8988T (cell line): Measurements from ENCODE around the gene SYPL1.
A peak's percentile ranks its signal among the peaks of the same experiment; 100 is the strongest.

Experiments used
- DNase-seq: peaks from one replicate; pipeline ENCODE4 v3.0.0; 2011

Gene SYPL1

GRCh38 chr7:106121189-106121810 lies 9.2 kb upstream of the SYPL1 start:
- no peak for DNase-seq

DNA sequence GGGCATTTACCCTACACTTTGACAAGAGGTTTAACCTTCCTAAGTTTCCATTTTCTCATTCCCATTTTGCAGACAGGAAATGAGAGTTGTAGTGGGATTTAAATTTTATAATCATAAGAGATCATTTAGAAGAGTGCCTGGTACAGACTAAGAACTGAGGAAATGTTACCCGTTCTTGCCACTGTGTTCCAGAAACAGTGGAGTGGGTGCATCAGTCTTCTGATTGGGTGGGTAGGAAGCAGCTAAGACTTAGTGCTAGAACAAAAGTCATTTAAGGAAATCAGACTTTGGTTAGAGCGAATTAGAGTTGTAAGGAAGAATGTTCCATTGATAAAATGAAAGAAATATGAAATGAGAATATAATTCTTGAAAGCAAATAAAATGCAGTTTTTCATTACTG lies 8.4 kb upstream of the SYPL1 start:
- DNase-seq, result no peak

GRCh38 chr7:106119719-106120118 lies 7.6 kb upstream of the SYPL1 start:
- DNase-seq, result no peak

GRCh38 chr7:106117786-106118544 lies 5.9 kb upstream of the SYPL1 start:
- DNase-seq, result no peak

DNA sequence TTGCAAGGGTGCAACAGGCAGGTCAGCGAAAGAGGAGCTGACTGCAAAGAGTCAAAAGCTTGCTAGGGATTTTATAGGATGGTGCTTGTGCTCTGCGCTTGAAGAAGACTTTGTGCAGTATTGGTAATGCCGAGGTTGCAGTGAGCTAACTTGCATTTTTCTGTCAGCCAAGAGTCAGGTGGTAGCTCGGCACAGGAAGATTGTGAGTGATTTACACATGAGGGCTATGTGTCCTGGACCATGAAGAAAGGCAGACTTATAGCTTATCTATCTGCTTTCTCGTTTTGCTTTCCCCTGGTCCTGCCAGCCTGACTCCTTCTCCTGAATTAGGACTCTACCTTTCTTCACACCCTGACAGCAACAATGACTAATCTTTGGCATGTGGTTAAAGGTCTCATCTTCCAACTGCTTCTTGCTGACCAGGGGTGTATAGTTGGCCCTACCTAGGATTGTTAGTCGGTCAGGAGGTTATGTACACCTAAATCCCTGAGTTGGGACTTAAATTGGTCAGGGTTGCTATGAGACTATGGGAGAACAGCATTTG lies 4.1 kb upstream of the SYPL1 start:
- DNase-seq, result no peak

GRCh38 chr7:106114716-106115383 lies 2.7 kb upstream of the SYPL1 start:
- DNase-seq, result no peak

DNA sequence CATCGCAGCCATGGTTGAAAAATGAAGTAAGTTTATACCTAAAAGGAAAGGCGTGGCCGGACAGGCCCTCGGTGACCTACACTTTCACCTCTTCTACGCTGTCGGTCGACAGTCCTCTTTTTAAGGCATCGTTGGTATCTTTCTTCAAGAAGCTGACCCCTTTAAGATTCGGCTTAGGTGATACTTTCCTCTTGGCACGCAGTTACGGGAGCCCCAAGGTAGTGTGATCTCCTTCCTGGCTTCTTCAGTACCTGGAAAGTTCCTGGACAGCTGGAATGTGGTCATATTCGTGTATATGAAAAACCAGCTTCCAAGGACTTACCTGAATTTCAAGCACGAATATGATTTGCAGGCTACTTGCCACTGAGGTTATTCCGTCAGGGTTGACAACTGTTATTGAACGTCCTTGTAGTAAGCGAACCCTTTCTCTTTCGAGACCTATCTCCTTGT lies 885 bp upstream of the SYPL1 start:
- DNase-seq, result no peak

GRCh38 chr7:106111655-106112117 lies 426 bp downstream of the SYPL1 start:
- peak; percentile 17 for DNase-seq

- DNase-seq, result no peak
These were observed 1.0 kb downstream of the SYPL1 start for GRCh38 chr7:106110885-106111654.

- no peak for DNase-seq
These were observed 1.9 kb downstream of the SYPL1 start for GRCh38 chr7:106110238-106110560.

- DNase-seq, result no peak
These were observed 2.4 kb downstream of the SYPL1 start for GRCh38 chr7:106109521-106110237.

DNA sequence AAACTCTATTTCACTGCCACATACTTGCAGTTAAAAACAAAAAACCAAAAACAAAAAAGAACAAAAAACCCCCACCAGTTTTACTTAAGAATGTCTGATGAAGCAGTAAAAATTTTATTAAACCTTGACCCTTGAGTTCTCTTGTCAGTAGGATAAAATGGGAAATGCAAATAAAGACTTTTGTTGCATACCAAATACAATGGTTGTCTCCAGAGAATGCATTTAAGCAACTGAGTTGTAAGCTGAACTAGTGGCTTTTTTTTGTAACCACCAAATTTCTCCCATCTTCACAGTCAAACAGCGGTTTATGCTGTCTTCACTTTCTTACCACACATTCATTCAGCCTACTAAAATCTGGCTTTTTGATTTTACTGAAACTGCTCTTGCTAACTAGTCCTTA lies 3.1 kb downstream of the SYPL1 start:
- no peak for DNase-seq

- no peak for DNase-seq
These were observed 7.3 kb downstream of the SYPL1 start for GRCh38 chr7:106104721-106105260.

DNA sequence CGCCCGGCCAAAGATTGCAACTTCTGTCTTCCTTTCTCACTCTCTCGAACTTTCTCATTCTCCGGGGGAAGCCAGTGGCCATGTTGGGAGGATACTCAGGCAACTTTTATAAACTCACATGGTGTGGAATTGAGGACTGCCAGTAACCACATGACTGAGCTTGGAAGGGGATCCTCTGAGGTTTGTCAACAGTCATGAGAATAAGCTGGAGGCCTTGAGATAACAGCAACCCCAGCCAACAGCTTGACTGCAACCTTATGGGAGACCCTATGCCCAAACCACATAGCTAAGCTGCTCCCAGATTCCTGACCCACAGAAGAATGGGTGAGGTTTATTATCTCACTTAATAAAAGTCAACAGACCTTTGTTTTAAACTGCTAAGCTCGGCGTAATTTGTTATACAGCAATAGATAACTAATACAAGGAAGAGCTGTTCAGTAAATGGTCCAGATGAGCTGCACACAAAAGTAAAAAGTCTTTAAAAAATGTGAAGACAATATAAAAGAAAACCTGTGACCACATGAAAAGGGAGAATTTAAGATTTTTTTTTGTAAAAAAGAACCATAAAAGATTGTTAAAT lies 9.6 kb downstream of the SYPL1 start:
- no peak for DNase-seq

GRCh38 chr7:106101726-106102125 lies 10.4 kb downstream of the SYPL1 start:
- DNase-seq, result no peak

DNA sequence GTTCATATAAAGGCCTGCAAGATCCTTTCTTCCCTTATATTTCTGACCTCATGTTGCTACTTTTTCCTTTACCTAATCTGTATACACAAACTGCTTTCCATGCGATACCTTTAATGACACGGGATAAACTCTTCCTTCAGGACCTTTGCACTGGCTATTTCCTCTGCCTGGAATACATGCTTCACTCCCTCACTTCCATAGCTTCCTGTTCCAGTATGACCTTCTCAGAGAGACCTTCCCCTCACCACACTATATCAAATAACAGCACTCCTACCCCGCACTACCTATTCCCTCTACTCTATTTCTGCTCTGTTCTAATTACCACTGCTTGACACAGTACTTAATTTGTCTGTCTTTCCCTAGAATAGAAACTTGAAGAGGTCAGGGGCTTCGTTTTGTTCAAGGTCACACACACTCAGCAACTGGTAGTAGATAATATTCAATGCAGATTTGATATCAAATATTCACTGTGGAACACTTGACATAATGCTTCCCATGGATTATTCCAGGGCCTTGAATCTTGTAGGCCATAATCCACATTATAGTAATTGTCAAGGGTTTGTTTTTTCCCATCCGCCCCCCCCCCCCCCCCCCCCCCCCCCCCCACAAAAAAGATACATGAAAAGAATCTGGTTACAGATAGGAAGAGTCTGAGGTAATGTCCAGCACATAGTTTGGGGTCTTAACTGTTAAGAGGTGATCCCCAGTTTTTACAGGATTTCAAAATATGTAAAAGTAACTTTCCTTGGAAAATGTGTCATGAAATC lies 11.1 kb downstream of the SYPL1 start:
- DNase-seq, result no peak

DNA sequence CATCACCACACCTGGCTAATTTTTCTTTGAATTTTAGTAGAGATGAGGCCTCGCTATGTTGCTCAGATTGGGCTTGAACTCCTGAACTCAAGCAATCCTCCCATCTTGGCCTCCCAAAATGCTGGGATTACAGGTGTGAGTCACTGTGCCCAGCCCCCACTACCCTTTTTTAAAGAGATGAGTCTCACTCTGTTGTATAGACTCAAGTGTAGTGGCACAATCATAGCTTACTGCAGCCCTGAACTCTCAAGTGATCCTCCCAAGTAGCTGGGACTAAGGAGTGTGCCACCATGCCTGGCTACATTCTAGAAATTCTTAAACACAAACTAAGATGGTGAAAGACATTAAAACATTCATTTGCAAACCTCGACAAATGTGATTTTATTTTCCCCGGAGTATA lies 12.6 kb downstream of the SYPL1 start:
- DNase-seq, result no peak

GRCh38 chr7:106098889-106099288 lies 13.2 kb downstream of the SYPL1 start:
- no peak for DNase-seq

- DNase-seq, result no peak
These were observed 16.5 kb downstream of the SYPL1 start for GRCh38 chr7:106095634-106096033.

- DNase-seq, result no peak
These were observed 17.3 kb downstream of the SYPL1 start for GRCh38 chr7:106094780-106095179.

DNA sequence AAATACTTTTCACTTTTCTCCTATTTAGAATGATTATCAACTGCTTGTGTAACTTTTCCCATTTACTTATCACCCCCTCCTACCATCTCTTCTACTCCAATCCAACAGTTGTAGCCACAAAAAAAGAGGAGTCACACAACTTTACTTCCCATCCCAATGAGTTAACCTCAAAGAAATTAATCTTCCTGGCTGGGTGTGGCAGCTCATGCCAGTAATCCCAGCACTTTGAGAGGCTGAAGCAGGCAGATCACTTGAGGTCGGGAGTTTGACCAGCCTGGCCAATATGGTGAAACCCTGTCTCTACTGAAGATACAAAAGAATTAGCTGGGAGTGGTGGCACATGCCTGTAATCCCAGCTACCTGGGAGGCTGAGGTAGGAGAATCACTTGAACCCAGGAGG lies 19.9 kb downstream of the SYPL1 start:
- DNase-seq, result no peak
